K562 (cell line): Measurements from ENCODE around the gene CISTR. TPM values are rescaled to one million over a fixed set of nuclear protein-coding genes. Genes with fewer than 3 reads are reported as not detected.

Experiments
- ATAC-seq: fragments of 200-7000 bp; cut with Tn5 transposase; 3 replicates; pipeline ENCODE4 v1.9.1; 2020; ENCODE audit warnings: moderate library complexity
- BruUV-seq: library from RNA; stranded (reverse); fragments of 400-500 nt; replicated peaks from 2 replicates; lab custom pipeline; 2021; lab: Mats Ljungman, UMichigan
- CTCF ChIA-PET: fragments of 300-600 bp; formaldehyde crosslinking; extraction: SDS; loops from one replicate; lab custom pipeline; 2021; ENCODE audit warnings: low intra/inter-chr PET ratio; lab: Yijun Ruan, JAX
- POLR2A ChIA-PET: fragments of 300-600, 350-650 bp; sonication (Branson Sonifier 250); formaldehyde crosslinking; extraction: SDS; loops from one replicate; lab custom pipeline; 2021; ENCODE audit warnings: antibody characterized with exemption, inconsistent platforms; lab: Yijun Ruan, JAX
- DNase-seq, 4 experiments: peaks; one replicate each; pipeline versions ENCODE4 v3.0.0 to v3.0.0-alpha.2; 2011 to 2018; ENCODE audit warnings: low spot score in 3 of 4, mixed read lengths in 3 of 4; ENCODE audit errors: extremely low read depth in 1 of 4
- FAIRE-seq: peaks from 2 replicates; lab custom pipeline; 2011; peaks lifted over from hg19 to GRCh38; lab: Jason Lieb, UNC
- H2AFZ ChIP-seq: 2 replicates; pipeline ENCODE4 v1.6.0; 2011; ENCODE audit warnings: low read depth, low read length, control low read depth, inconsistent platforms
- H3K27ac ChIP-seq: fragments of 200-600 bp; 3 replicates; pipeline ENCODE4 v1.8.0; 2011; ENCODE audit warnings: low read depth, mild to moderate bottlenecking, control low read depth, inconsistent platforms, low read length, moderate library complexity, mixed read lengths; ENCODE audit errors: extremely low read depth
- H3K27me3 ChIP-seq, 2 experiments: fragments of 300-600 bp in 1 of 2; 2 replicates in 1 of 2; 3 replicates in 1 of 2; pipeline versions ENCODE4 v1.6.0 to v1.8.0; 2011; ENCODE audit warnings: inconsistent platforms in 2 of 2, low read length in 2 of 2, mild to moderate bottlenecking in 1 of 2, mixed read lengths in 1 of 2, moderate library complexity in 1 of 2; ENCODE audit not compliant: control insufficient read depth in 2 of 2, insufficient read depth in 2 of 2
- H3K36me3 ChIP-seq: fragments of 300-600 bp; 3 replicates; pipeline ENCODE4 v1.8.0; 2011; ENCODE audit warnings: mild to moderate bottlenecking, low read length, inconsistent platforms; ENCODE audit not compliant: control insufficient read depth, insufficient read depth
- H3K4me1 ChIP-seq, 2 experiments: fragments of 200-600 bp in 1 of 2; replicated peaks in 1 of 2; 2 replicates in 1 of 2; 3 replicates in 1 of 2; pipeline versions ENCODE4 v1.5.1 to v1.8.0; 2011; ENCODE audit warnings: inconsistent platforms in 2 of 2, low read length in 2 of 2, mild to moderate bottlenecking in 1 of 2, mixed read lengths in 1 of 2, moderate library complexity in 1 of 2; ENCODE audit not compliant: control insufficient read depth in 2 of 2, insufficient read depth in 2 of 2
- H3K4me2 ChIP-seq: 2 replicates; pipeline ENCODE4 v1.6.1; 2011; ENCODE audit warnings: low read length, control low read depth, inconsistent platforms, mixed read lengths; ENCODE audit not compliant: insufficient read depth
- H3K4me3 ChIP-seq: fragments of 200-600 bp; sonication (generic), shearing (Covaris generic); 2 replicates; pipeline ENCODE4 v1.5.1; 2016; ENCODE audit warnings: control low read depth, inconsistent platforms
- H3K79me2 ChIP-seq: fragments of 200-600 bp; 3 replicates; pipeline ENCODE4 v1.8.0; 2011; ENCODE audit warnings: low read length, inconsistent platforms; ENCODE audit not compliant: control insufficient read depth, insufficient read depth
- H3K9ac ChIP-seq, 2 experiments: 2 replicates each; pipeline versions ENCODE4 v1.6.0 to v1.6.1; 2011; ENCODE audit warnings: low read depth in 2 of 2, low read length in 2 of 2, control low read depth in 1 of 2, inconsistent platforms in 1 of 2, mild to moderate bottlenecking in 1 of 2, mixed read lengths in 1 of 2; ENCODE audit not compliant: insufficient read depth in 1 of 2
- H3K9me1 ChIP-seq: one replicate; pipeline ENCODE4 v1.6.0; 2011; ENCODE audit warnings: inconsistent platforms, mild to moderate bottlenecking, low read length, moderate library complexity; ENCODE audit not compliant: control insufficient read depth, insufficient read depth
- H3K9me3 ChIP-seq: replicated peaks from 2 replicates; pipeline ENCODE4 v1.5.1; 2011; ENCODE audit warnings: low read depth, low read length, inconsistent platforms; ENCODE audit not compliant: control insufficient read depth, insufficient read depth
- H4K20me1 ChIP-seq: replicated peaks from 2 replicates; pipeline ENCODE4 v1.6.1; 2011; ENCODE audit warnings: low read length, inconsistent platforms, mixed read lengths; ENCODE audit not compliant: control insufficient read depth, insufficient read depth
- ARHGAP35 ChIP-seq: fragments of 450-650 bp; IDR thresholded peaks from 2 replicates; pipeline ENCODE4 v1.6.1; 2018; ENCODE audit not compliant: partially characterized antibody
- DNMT1 ChIP-seq: fragments of 450-650 bp; IDR thresholded peaks from 2 replicates; pipeline ENCODE4 v1.6.1; 2016; ENCODE audit warnings: antibody characterized with exemption, mild to moderate bottlenecking
- KHSRP ChIP-seq: fragments of 450-650 bp; IDR thresholded peaks from 2 replicates; pipeline ENCODE4 v1.6.1; 2017
- RBM39 ChIP-seq: fragments of 200-400 bp; formaldehyde crosslinking; optimal IDR thresholded peaks from 2 replicates; pipeline ENCODE3; 2018; ENCODE audit warnings: low read depth, low read length
- ZNF764 ChIP-seq: fragments of 250-450 bp; sonication (Bioruptor Pico); IDR thresholded peaks from 2 replicates; pipeline ENCODE4 v1.4.0; 2020; ENCODE audit warnings: low read depth, mild to moderate bottlenecking, moderate library complexity
- WGBS: fragments of 100-300 bp; shearing (Covaris generic); methylation state at CpG from one replicate; pipeline ENCODE4 v1.1.6; 2016; ENCODE audit warnings: low coverage, mixed read lengths; ENCODE audit not compliant: insufficient coverage; ENCODE audit errors: missing lambda C conversion rate; 5-methylcytosine and 5-hydroxymethylcytosine counted together
- in situ Hi-C: fragments of 300-500 bp; cut with MboI; formaldehyde crosslinking; loops from 4 replicates; pipeline ENCODE4 v1.15.0; 2018; ENCODE audit warnings: inconsistent platforms, mixed read lengths
- intact Hi-C: fragments of 100-400 bp; cut with micrococcal nuclease; formaldehyde crosslinking; loops from 2 replicates; pipeline ENCODE4 v1.14.2; 2022
- polyA plus RNA-seq, 8 experiments: library from polyadenylated mRNA; depleted of rRNA in 4 of 8; stranded (reverse) in 5 of 8; unstranded in 3 of 8; fragments of >200 nt; fragmentation: Nextera tagmentation in 2 of 8; fragmentation: Illumina TruSeq in 1 of 8; extraction: Ambion mirVana in 2 of 8; extraction: Trizol in 1 of 8; gene quantifications; 2 replicates each; pipeline versions ENCODE4 v1.2.1 to v1.2.3, GENCODE V29; 2011 to 2014; ENCODE audit warnings: inconsistent platforms in 1 of 8, missing spikeins in 1 of 8
- total RNA-seq, 7 experiments: library from RNA; depleted of rRNA in 6 of 7; stranded (reverse); fragments of >200 nt in 6 of 7; fragmentation: Illumina TruSeq in 2 of 7; extraction: Trizol in 2 of 7; gene quantifications; 2 replicates each; pipeline versions ENCODE4 v1.2.1 to v1.2.3, GENCODE V29; 2011 to 2021; ENCODE audit warnings: low replicate concordance in 1 of 7
- TF ChIP-seq, protein P1 (sequence below): fragments of 250-450 bp; sonication (Bioruptor Pico); IDR thresholded peaks from 2 replicates; pipeline ENCODE4 v1.5.0; 2021; ENCODE audit warnings: mild to moderate bottlenecking, moderate library complexity
- TF ChIP-seq, protein P2 (sequence below): fragments of 450-650 bp; IDR thresholded peaks from 2 replicates; pipeline ENCODE4 v1.6.1; 2016; ENCODE audit warnings: borderline replicate concordance

The CISTR gene
- total and polyA plus RNA-seq, 9 of the 15 experiments (the other 6 are each of a cell fraction or from before 2014, with no cell fraction given), result not detected

DNA sequence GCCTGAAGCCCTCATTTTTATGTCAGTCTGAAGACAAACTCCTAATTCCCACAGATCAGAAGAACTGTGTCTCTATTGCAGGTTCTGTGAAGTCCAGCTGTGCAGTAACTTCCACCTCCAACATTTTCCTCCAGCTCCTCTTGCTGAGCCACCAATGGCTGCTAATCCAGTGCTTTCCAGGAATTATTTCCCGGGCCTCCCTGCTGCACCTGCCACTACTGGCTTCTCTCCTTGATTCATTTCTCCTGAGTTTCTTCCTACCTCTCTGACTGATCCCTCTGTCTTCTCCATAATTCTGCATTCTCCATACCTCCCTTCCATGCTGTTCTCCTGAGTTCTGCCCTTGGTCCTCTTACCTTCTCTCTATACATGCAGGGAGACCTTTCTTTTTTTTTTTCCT, 45.7 kb downstream of the CISTR start:
- no peak for FAIRE-seq
- Histone ChIP-seq H2AFZ (no peak overlapping the region), H3K79me2 (no peaks in the 10 kb centered on the region), H3K4me3 (no peak overlapping the region), H3K4me2 (no peak overlapping the region), H3K9ac (no peak overlapping the region), H3K9me3 (no peaks in the 10 kb centered on the region), H3K36me3 (no peaks in the 10 kb centered on the region)
- CTCF ChIA-PET, result interaction anchor here (9.5 kb wide), 1 partner anchor 38 kb away, joined by 252 read pairs; no protein-coding TSS in a partner anchor
- in situ Hi-C loops (no loop called here), intact Hi-C loops (no loop called here)
- TF ChIP-seq, protein P1, sequence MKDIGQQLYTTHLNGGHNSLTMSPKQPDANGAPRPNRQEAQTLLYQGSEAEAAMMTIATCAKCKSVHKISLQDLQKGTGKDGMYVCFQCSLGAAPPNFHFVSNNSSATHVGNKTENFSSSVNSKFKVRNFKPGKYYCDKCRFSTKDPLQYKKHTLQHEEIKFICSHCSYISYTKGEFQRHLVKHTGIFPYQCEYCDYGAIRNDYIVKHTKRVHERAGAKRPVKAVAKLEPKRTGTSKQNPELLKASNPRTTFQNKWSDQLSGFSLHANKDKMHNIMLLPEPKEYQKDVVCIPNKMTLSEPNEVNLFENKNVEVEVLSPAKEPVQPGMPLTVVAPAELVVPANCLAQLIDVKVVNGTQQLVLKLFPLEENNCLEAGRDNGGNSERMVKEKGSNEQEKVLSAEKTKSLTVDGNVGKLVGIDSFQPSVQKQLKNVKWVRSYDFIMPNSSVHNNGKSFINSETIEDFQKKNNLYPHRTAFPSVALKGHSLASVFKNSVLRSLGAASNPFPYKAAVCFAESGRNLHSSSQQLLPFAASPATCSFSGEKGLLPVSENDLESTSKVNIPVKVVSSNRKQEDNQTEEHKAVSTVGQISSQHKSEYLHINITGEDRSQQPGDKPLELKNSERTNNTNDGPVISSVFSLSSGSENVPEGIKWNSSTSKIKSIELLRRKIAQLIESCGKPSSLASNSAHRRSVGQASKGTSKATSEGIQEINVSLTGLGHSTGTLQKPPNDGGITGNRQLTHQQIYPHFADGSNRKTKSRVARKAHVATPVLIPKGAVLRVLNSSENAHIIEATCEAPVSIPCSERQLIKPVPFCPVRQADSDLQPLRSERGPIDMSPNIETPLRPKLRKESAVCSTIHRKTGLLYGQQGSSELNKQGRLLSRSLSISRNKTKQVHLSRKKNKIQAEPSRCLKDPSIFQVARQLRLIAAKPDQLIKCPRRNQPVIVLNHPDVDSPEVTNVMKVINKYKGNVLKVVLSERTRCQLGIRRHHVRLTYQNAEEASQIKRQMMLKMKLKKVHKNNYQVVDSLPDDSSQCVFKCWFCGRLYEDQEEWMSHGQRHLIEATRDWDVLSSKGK (CRISPR knock-in tag), result no peak
- TF ChIP-seq, protein P2, sequence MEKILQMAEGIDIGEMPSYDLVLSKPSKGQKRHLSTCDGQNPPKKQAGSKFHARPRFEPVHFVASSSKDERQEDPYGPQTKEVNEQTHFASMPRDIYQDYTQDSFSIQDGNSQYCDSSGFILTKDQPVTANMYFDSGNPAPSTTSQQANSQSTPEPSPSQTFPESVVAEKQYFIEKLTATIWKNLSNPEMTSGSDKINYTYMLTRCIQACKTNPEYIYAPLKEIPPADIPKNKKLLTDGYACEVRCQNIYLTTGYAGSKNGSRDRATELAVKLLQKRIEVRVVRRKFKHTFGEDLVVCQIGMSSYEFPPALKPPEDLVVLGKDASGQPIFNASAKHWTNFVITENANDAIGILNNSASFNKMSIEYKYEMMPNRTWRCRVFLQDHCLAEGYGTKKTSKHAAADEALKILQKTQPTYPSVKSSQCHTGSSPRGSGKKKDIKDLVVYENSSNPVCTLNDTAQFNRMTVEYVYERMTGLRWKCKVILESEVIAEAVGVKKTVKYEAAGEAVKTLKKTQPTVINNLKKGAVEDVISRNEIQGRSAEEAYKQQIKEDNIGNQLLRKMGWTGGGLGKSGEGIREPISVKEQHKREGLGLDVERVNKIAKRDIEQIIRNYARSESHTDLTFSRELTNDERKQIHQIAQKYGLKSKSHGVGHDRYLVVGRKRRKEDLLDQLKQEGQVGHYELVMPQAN, result no peak
- no peak for TF ChIP-seq DNMT1
- no peak for TF ChIP-seq RBM39
- no peak for TF ChIP-seq KHSRP
- TF ChIP-seq ZNF764 (CRISPR knock-in tag), result no peak
- TF ChIP-seq ARHGAP35, result no peak
- TF ChIP-seq, all 486 proteins: peak for 0
- Histone ChIP-seq H4K20me1 (0 out of 2 replicates have a peak, but pooled peaks cover 10% of the 10 kb centered on the region), H3K4me1 (no peaks in the 10 kb centered on the region), H3K27ac (no peak overlapping the region), H3K9me1 (no peaks in the 10 kb centered on the region), H3K27me3 (peaks cover 49 to 68% of the 10 kb centered on the region in 2 experiments)
- DNase-seq, result no peak
- no peak for ATAC-seq
- BruUV-seq, result no TSS peak
- WGBS, result 0% methylated on average over 1 of the region's 1 CpG
- POLR2A ChIA-PET, result no interaction called here
